Measurements from ENCODE around the gene CABCOCO1. TPM values are rescaled to one million over a fixed set of nuclear protein-coding genes. Genes with fewer than 3 reads are reported as not detected.

The CABCOCO1 gene
- polyA plus RNA-seq, 1 experiment = 1.1 TPM

- ChIA-PET POLR2A (no interaction called here), CTCF (interaction anchor here (0.6 to 2.7 kb wide), 7 partner anchors 12 to 550 kb away, joined by 3 to 28 read pairs (median 5); partner anchors contain the start of gene ARID5B)
Observed at GRCh38 chr10:61752111-61753011, 89.6 kb downstream of the CABCOCO1 start.

GRCh38 chr10:61753453-61753852 lies 90.7 kb downstream of the CABCOCO1 start:
- DNase-seq (ENCODE audit: low read depth, low spot score) = no peak

More at GRCh38 chr10:61752111-61753011, 89.6 kb downstream of the CABCOCO1 start:
- no peak for DNase-seq (ENCODE audit: low read depth, low spot score)
- H3K27me3 ChIP-seq (ENCODE audit: control insufficient read depth, insufficient read depth, low read length) = no peaks in the 10 kb centered on the region
- TF ChIP-seq CTCF (IDR thresholded peaks at IDR 0.05; ENCODE audit: low read depth, low read length) = no peak
- no peak overlapping the region for H3K27ac ChIP-seq (ENCODE audit: low read depth, low read length)
- H3K4me3 ChIP-seq (ENCODE audit: low read depth, low read length) = no peak overlapping the region
- no peaks in the 10 kb centered on the region for H3K9me3 ChIP-seq (ENCODE audit: control insufficient read depth, insufficient read depth, low read length)

GRCh38 chr10:61754587-61755550 lies 92.1 kb downstream of the CABCOCO1 start:
- Histone ChIP-seq H3K9me3 (ENCODE audit: control insufficient read depth, insufficient read depth, low read length) (no peaks in the 10 kb centered on the region), H3K27me3 (ENCODE audit: control insufficient read depth, insufficient read depth, low read length) (no peaks in the 10 kb centered on the region), H3K27ac (ENCODE audit: low read depth, low read length) (no peak overlapping the region), H3K4me3 (ENCODE audit: low read depth, low read length) (no peak overlapping the region)
- ChIA-PET POLR2A (no interaction called here), CTCF (no interaction called here)
- no peak for DNase-seq (ENCODE audit: low read depth, low spot score)
- no peak for TF ChIP-seq CTCF (IDR thresholded peaks at IDR 0.05; ENCODE audit: low read depth, low read length)

More at GRCh38 chr10:61753453-61753852, 90.7 kb downstream of the CABCOCO1 start:
- H3K27me3 ChIP-seq (ENCODE audit: control insufficient read depth, insufficient read depth, low read length) = no peaks in the 10 kb centered on the region
- no peak overlapping the region for H3K4me3 ChIP-seq (ENCODE audit: low read depth, low read length)
- no peak overlapping the region for H3K27ac ChIP-seq (ENCODE audit: low read depth, low read length)
- ChIA-PET POLR2A (no interaction called here), CTCF (interaction anchor here (1.0 kb wide), 1 partner anchor 81 kb away, joined by 5 read pairs; no protein-coding TSS in a partner anchor)
- TF ChIP-seq CTCF (IDR thresholded peaks at IDR 0.05; ENCODE audit: low read depth, low read length) = no peak
- no peaks in the 10 kb centered on the region for H3K9me3 ChIP-seq (ENCODE audit: control insufficient read depth, insufficient read depth, low read length)

- TF ChIP-seq CTCF (IDR thresholded peaks at IDR 0.05; ENCODE audit: low read depth, low read length) = no peak
- ChIA-PET POLR2A (no interaction called here), CTCF (no interaction called here)
- Histone ChIP-seq H3K27me3 (ENCODE audit: control insufficient read depth, insufficient read depth, low read length) (no peaks in the 10 kb centered on the region), H3K9me3 (ENCODE audit: control insufficient read depth, insufficient read depth, low read length) (no peaks in the 10 kb centered on the region), H3K27ac (ENCODE audit: low read depth, low read length) (no peak overlapping the region), H3K4me3 (ENCODE audit: low read depth, low read length) (no peak overlapping the region)
- no peak for DNase-seq (ENCODE audit: low read depth, low spot score)
Observed at GRCh38 chr10:61757001-61757400, 94.3 kb downstream of the CABCOCO1 start.

All from AG04450 (cell line).